Thoracic aorta (tissue), 2 donors: ENCODE measurements around the gene ST7. TPM values are rescaled to one million over a fixed set of nuclear protein-coding genes. Genes with fewer than 3 reads are reported as not detected.

ENCODE experiments used
- ATAC-seq: fragments of 150-250 bp; one replicate; pipeline ENCODE4 v1.8.0; 2017; ENCODE audit warnings: low read depth; ENCODE audit not compliant: insufficient number of reproducible peaks, low FRiP score
- DNase-seq: peaks from one replicate; pipeline ENCODE4 v3.0.0-alpha.2; 2020; ENCODE audit warnings: low spot score
- H3K27ac ChIP-seq, 2 donors: fragments of 200-600 bp; sonication (generic); 1 replicate in 1 of 2; 2 replicates in 1 of 2; pipeline ENCODE4 v1.5.1; 2016; ENCODE audit warnings: mild to moderate bottlenecking in 2 of 2, moderate library complexity in 2 of 2
- H3K27me3 ChIP-seq: fragments of 200-600 bp; sonication (generic); replicated peaks from 2 replicates; pipeline ENCODE4 v1.6.0; 2016; ENCODE audit warnings: mild to moderate bottlenecking; ENCODE audit not compliant: insufficient read depth
- H3K36me3 ChIP-seq: fragments of 200-600 bp; sonication (generic); one replicate; pipeline ENCODE4 v1.5.1; 2016
- H3K4me1 ChIP-seq, 2 donors: fragments of 200-600 bp; sonication (generic); 1 replicate in 1 of 2; 2 replicates in 1 of 2; pipeline versions ENCODE4 v1.5.1 to v1.6.0; 2016; ENCODE audit warnings: low read depth in 2 of 2, mild to moderate bottlenecking in 1 of 2; ENCODE audit not compliant: control insufficient read depth in 1 of 2
- H3K4me3 ChIP-seq: fragments of 200-600 bp; sonication (generic); 2 replicates; pipeline ENCODE4 v1.5.1; 2016; ENCODE audit warnings: mild to moderate bottlenecking
- H3K9me3 ChIP-seq: fragments of 200-600 bp; sonication (generic); 2 replicates; pipeline ENCODE4 v1.5.1; 2016
- CTCF ChIP-seq: fragments of 200-600 bp; sonication (generic); IDR thresholded peaks from one replicate; pipeline ENCODE4 v1.5.1; 2019; ENCODE audit warnings: antibody characterized with exemption
- total RNA-seq, 2 donors: library from RNA; depleted of rRNA; stranded (reverse); fragments of >200 nt; gene quantifications; one replicate each; pipeline versions ENCODE4 v1.1.0 to v1.2.3, GENCODE V29; 2016

ST7 gene
- total RNA-seq, 2 donors from 2014 or later = 29.8 to 56.2 TPM

- DNase-seq (no peak), ATAC-seq (no peak)
- H3K9me3 ChIP-seq = no peaks in the 10 kb centered on the region
- peak overlapping the region in 1 of 2 donors; percentile 50 for H3K27ac ChIP-seq
- no peak for TF ChIP-seq CTCF
- H3K36me3 ChIP-seq = no peaks in the 10 kb centered on the region
- H3K27me3 ChIP-seq = no peaks in the 10 kb centered on the region
- H3K4me1 ChIP-seq = peaks cover 48 to 62% of the 10 kb centered on the region in 2 donors
- H3K4me3 ChIP-seq = no peak overlapping the region
Measured at GRCh38 chr7:117043108-117043825, 90.0 kb downstream of the ST7 start.

GRCh38 chr7:117044664-117045063 lies 91.4 kb downstream of the ST7 start:
- ATAC-seq = no peak
- H3K4me1 ChIP-seq = peaks cover 41 to 70% of the 10 kb centered on the region in 2 donors

GRCh38 chr7:117045927-117046710 lies 92.8 kb downstream of the ST7 start:
- no peaks in the 10 kb centered on the region for H3K9me3 ChIP-seq
- no peak for DNase-seq
- H3K36me3 ChIP-seq = no peaks in the 10 kb centered on the region
- H3K27me3 ChIP-seq = no peaks in the 10 kb centered on the region
- no peak for TF ChIP-seq CTCF
- ATAC-seq = no peak
- no peak overlapping the region for H3K4me3 ChIP-seq
- H3K4me1 ChIP-seq = peaks cover 41 to 78% of the 10 kb centered on the region in 2 donors
- H3K27ac ChIP-seq = peak overlapping the region in 1 of 2 donors; percentile 11

More at GRCh38 chr7:117044664-117045063, 91.4 kb downstream of the ST7 start:
- Histone ChIP-seq H3K27ac (peak overlapping the region in 1 of 2 donors; percentile 50), H3K27me3 (no peaks in the 10 kb centered on the region), H3K4me3 (no peak overlapping the region), H3K9me3 (no peaks in the 10 kb centered on the region), H3K36me3 (no peaks in the 10 kb centered on the region)
- DNase-seq = no peak
- TF ChIP-seq CTCF = no peak

GRCh38 chr7:117047496-117047895 lies 94.2 kb downstream of the ST7 start:
- Histone ChIP-seq H3K9me3 (no peaks in the 10 kb centered on the region), H3K4me3 (no peak overlapping the region), H3K27ac (no peak overlapping the region), H3K4me1 (peaks cover 37 to 78% of the 10 kb centered on the region in 2 donors), H3K36me3 (no peaks in the 10 kb centered on the region), H3K27me3 (no peaks in the 10 kb centered on the region)
- DNase-seq (no peak), ATAC-seq (no peak)
- no peak for TF ChIP-seq CTCF

GRCh38 chr7:117048114-117048866 lies 95.0 kb downstream of the ST7 start:
- H3K4me3 ChIP-seq = no peak overlapping the region
- no peak overlapping the region for H3K27ac ChIP-seq
- no peaks in the 10 kb centered on the region for H3K27me3 ChIP-seq
- no peak for DNase-seq
- no peak for ATAC-seq
- no peaks in the 10 kb centered on the region for H3K36me3 ChIP-seq
- no peaks in the 10 kb centered on the region for H3K9me3 ChIP-seq
- TF ChIP-seq CTCF = no peak
- H3K4me1 ChIP-seq = peaks cover 29 to 77% of the 10 kb centered on the region in 2 donors
